ENCODE measurements around the gene CLCA4.

CLCA4 gene

DNA sequence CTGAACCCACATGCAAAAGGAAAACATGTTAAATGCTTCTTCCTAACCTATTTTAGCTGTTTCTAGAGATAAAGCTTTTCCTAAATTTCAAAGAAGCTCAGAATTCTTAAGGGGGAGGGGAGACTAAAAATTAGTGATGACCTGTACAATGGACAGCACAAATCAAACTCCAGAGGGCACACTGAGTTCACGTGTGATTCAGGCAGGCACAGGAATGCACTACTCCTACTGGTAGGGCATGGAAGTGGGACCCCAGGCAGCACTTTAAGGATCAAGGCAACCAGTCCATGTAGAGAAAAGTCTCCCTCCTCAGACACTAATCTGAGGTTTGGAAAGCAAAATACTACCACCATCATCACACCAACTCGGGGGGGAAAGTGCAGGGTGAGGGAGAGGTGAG lies 31.3 kb upstream of the CLCA4 start:
- no peak overlapping the region for H3K4me3 ChIP-seq (replicated peaks; ENCODE audit: low read depth, low read length)
- TF ChIP-seq, protein P1, sequence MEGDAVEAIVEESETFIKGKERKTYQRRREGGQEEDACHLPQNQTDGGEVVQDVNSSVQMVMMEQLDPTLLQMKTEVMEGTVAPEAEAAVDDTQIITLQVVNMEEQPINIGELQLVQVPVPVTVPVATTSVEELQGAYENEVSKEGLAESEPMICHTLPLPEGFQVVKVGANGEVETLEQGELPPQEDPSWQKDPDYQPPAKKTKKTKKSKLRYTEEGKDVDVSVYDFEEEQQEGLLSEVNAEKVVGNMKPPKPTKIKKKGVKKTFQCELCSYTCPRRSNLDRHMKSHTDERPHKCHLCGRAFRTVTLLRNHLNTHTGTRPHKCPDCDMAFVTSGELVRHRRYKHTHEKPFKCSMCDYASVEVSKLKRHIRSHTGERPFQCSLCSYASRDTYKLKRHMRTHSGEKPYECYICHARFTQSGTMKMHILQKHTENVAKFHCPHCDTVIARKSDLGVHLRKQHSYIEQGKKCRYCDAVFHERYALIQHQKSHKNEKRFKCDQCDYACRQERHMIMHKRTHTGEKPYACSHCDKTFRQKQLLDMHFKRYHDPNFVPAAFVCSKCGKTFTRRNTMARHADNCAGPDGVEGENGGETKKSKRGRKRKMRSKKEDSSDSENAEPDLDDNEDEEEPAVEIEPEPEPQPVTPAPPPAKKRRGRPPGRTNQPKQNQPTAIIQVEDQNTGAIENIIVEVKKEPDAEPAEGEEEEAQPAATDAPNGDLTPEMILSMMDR (IDR thresholded peaks at IDR 0.05; ENCODE audit: low read depth, low read length, missing control alignments), result peak; percentile 49
- no peak for DNase-seq (ENCODE audit: extremely low read depth, low read depth)

DNA sequence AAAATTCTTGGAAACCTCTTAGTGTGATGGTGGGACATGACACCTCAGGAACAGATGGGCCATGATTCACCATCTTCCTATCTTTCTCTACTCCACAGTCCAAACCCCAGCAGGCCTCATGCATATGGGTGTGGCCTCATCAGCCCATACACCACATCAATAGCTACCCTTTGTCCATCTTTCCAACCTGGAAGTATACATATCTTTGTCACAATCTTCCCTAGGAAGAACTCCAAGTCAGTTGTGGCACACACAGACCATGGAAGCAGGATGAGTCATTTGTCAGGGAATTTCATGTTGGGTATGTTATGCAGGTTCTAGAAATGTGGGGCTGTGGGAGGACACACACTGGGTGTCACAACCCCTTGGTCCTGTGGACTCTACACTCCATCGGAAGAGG lies 30.5 kb upstream of the CLCA4 start:
- H3K4me3 ChIP-seq (replicated peaks; ENCODE audit: low read depth, low read length), result no peak overlapping the region
- TF ChIP-seq, protein P1 (IDR thresholded peaks at IDR 0.05; ENCODE audit: low read depth, low read length, missing control alignments), result no peak
- no peak for DNase-seq (ENCODE audit: extremely low read depth, low read depth)

DNA sequence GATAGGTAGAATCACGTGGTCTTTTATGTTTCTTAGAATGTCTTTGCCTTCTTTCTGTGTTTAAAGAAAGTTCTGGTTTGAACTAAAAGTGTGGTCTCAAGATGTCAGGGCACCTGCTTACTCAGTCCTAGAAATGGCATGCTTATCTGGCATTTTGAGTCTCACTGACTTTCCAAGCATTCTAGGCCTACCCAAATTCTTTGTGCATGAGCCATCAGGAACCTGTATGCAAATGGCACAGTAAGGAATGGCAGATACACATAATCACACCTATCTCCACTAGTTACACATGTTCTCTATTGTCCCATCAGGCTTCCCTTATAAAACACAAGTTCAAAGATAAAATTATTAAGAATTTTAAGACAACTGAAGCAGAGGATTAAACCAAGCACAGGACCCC lies 29.5 kb upstream of the CLCA4 start:
- H3K4me3 ChIP-seq (replicated peaks; ENCODE audit: low read depth, low read length), result no peak overlapping the region
- DNase-seq (ENCODE audit: extremely low read depth, low read depth), result no peak
- TF ChIP-seq, protein P1 (IDR thresholded peaks at IDR 0.05; ENCODE audit: low read depth, low read length, missing control alignments), result no peak

DNA sequence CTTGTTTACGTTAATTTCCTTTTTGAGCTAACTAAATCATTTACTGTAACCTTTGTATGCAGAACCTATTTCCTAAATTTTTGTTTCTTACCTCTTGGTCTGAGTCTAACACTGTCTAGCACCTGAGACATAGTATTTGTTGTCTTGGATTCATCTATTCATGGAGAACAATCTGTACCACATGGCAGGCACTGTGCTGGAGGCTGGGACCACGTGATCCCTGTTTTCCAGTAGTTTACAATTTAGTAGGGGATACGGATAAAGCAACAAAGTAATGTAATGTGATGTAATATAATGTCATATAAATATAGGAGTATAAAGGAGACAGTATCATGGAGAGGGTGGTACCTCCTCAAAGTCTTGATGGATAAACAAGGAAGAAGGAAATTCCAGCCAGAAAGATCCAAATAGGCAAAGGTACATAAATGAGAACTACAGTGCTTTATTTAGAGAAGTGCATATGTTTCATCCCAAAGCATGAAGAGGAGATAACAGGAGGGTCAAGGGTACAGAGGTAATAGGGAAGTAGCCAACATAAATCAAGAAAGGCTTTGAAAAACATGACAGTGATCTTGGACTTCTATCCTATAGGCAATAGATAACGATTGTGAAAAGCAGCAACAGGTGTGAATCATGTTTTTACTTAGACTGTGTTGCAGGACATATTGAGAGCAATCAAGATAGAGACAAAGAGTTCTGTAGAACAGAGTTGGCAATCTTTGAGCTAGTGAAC lies 25.9 kb upstream of the CLCA4 start:
- TF ChIP-seq, protein P1 (IDR thresholded peaks at IDR 0.05; ENCODE audit: low read depth, low read length, missing control alignments), result no peak
- DNase-seq (ENCODE audit: extremely low read depth, low read depth), result no peak
- H3K4me3 ChIP-seq (replicated peaks; ENCODE audit: low read depth, low read length), result no peak overlapping the region

DNA sequence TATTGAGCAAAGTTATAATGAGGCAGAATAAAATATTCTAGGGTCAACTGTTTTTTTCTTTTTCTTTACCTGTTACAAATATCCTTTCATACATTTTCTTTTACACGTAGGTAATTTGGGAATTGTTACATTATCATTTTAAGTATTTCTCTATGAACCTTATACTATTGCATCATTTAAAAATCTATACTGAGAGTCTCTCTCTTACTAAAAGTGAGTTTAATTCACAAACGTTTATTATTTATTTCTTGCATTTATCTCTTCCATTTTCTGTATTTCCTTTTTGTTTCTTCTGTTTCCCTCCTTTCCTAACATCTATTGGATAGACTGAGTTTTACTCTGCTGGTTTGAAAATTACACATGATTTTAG lies 25.4 kb upstream of the CLCA4 start:
- TF ChIP-seq, protein P1 (IDR thresholded peaks at IDR 0.05; ENCODE audit: low read depth, low read length, missing control alignments), result no peak
- DNase-seq (ENCODE audit: extremely low read depth, low read depth), result no peak

DNA sequence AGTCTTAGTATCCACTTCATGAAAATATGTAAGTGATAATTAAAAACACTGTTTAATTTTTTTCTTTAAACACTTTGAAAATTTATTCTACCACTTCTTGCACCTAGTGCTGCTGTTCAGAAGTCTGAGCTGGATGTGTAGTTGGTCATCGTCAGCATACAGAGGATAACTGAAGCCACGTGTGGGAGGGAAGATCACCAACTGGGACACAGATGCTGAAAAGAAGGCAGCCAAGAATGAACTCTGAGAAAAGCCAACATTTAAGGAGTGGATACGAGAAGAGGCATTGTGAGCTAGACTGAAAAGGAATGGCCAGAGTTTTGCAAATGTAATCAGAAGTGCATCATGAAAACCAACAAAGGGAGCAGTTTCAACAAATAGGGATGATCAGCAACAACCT lies 24.6 kb upstream of the CLCA4 start:
- TF ChIP-seq, protein P1 (IDR thresholded peaks at IDR 0.05; ENCODE audit: low read depth, low read length, missing control alignments), result no peak
- H3K4me3 ChIP-seq (replicated peaks; ENCODE audit: low read depth, low read length), result no peak overlapping the region
- DNase-seq (ENCODE audit: extremely low read depth, low read depth), result peak; percentile 29

More for the DNA sequence above, 25.4 kb upstream of the CLCA4 start:
- H3K4me3 ChIP-seq (replicated peaks; ENCODE audit: low read depth, low read length), result no peak overlapping the region
